H1 (cell line): Measurements from ENCODE around the gene FAM25C. TPM values are rescaled to one million over a fixed set of nuclear protein-coding genes. Genes with fewer than 3 reads are reported as not detected.
"Not testable (repeated sequence)": the region's sequence is repeated elsewhere in the genome, so short reads cannot be mapped to it uniquely, and the experiment has no call there.

Source experiments
- CTCF ChIA-PET: fragments of 300-600 bp; sonication (Branson Sonifier 250); formaldehyde crosslinking; loops from one replicate; lab custom pipeline; 2021; ENCODE audit not compliant: partially characterized antibody; lab: Charles Lee
- POLR2A ChIA-PET: fragments of 300-600 bp; sonication (Branson Sonifier 250); formaldehyde crosslinking; loops from one replicate; lab custom pipeline; 2021; ENCODE audit warnings: inconsistent platforms; ENCODE audit not compliant: partially characterized antibody; lab: Charles Lee
- DNase-seq, 2 experiments: peaks; one replicate each; pipeline versions ENCODE4 v3.0.0 to v3.0.0-alpha.2; 2010 to 2022; ENCODE audit warnings: low spot score in 2 of 2, low read depth in 1 of 2, mixed read lengths in 1 of 2
- FAIRE-seq: peaks from 2 replicates; lab custom pipeline; 2011; peaks lifted over from hg19 to GRCh38; lab: Jason Lieb, UNC
- H2AFZ ChIP-seq: 2 replicates; pipeline ENCODE4 v1.8.1; 2012; ENCODE audit warnings: low read length, inconsistent platforms
- H2AK5ac ChIP-seq: 2 replicates; pipeline ENCODE4 v1.6.1; 2013; ENCODE audit warnings: low read depth, low read length
- H2BK120ac ChIP-seq: replicated peaks from 2 replicates; pipeline ENCODE3; 2013; ENCODE audit warnings: low read depth, low read length, inconsistent platforms
- H2BK12ac ChIP-seq: 2 replicates; pipeline ENCODE4 v1.6.1; 2013; ENCODE audit warnings: low read depth, low read length
- H2BK15ac ChIP-seq: 2 replicates; pipeline ENCODE4 v1.6.1; 2013; ENCODE audit warnings: low read length
- H2BK20ac ChIP-seq: 2 replicates; pipeline ENCODE4 v1.6.1; 2013; ENCODE audit warnings: low read length
- H2BK5ac ChIP-seq: 2 replicates; pipeline ENCODE4 v1.6.1; 2013; ENCODE audit warnings: low read depth, low read length
- H3K14ac ChIP-seq: 2 replicates; pipeline ENCODE4 v1.6.1; 2013; ENCODE audit warnings: inconsistent platforms; ENCODE audit not compliant: insufficient read length
- H3K18ac ChIP-seq: 2 replicates; pipeline ENCODE4 v1.6.1; 2013; ENCODE audit warnings: low read length; ENCODE audit errors: extremely low read depth
- H3K23ac ChIP-seq: 2 replicates; pipeline ENCODE4 v1.6.1; 2013; ENCODE audit warnings: inconsistent platforms; ENCODE audit not compliant: insufficient read length
- H3K23me2 ChIP-seq: 2 replicates; pipeline ENCODE4 v1.6.1; 2013; ENCODE audit warnings: low read depth, low read length
- H3K27ac ChIP-seq: 2 replicates; pipeline ENCODE4 v1.6.1; 2011; ENCODE audit warnings: low read depth, low read length, inconsistent platforms
- H3K27me3 ChIP-seq, 4 experiments: replicated peaks in 1 of 4; 1 replicate in 1 of 4; 2 replicates in 3 of 4; pipeline versions ENCODE4 v1.6.1 to v1.8.1; 2011 to 2013; ENCODE audit warnings: low read length in 3 of 4, mild to moderate bottlenecking in 3 of 4, inconsistent platforms in 2 of 4, mixed read lengths in 2 of 4, moderate library complexity in 1 of 4; ENCODE audit not compliant: control insufficient read depth in 3 of 4, insufficient read depth in 3 of 4; ENCODE audit errors: extremely low read depth in 1 of 4
- H3K36me3 ChIP-seq, 4 experiments: 2 replicates each; pipeline versions ENCODE4 v1.6.1 to v1.8.1; 2011 to 2013; ENCODE audit warnings: mild to moderate bottlenecking in 4 of 4, low read length in 3 of 4, moderate library complexity in 2 of 4, control low read depth in 1 of 4, inconsistent platforms in 1 of 4; ENCODE audit not compliant: insufficient read depth in 4 of 4, control insufficient read depth in 2 of 4
- H3K4ac ChIP-seq: replicated peaks from 2 replicates; pipeline ENCODE3; 2013; ENCODE audit warnings: low read length, low read depth, mixed read lengths, inconsistent platforms; ENCODE audit not compliant: insufficient read length
- H3K4me1 ChIP-seq, 4 experiments: replicated peaks in 1 of 4; 1 replicate in 1 of 4; 2 replicates in 3 of 4; pipeline versions ENCODE4 v1.6.1 to v1.8.1; 2011 to 2013; ENCODE audit warnings: low read length in 3 of 4, inconsistent platforms in 2 of 4, mixed read lengths in 1 of 4; ENCODE audit not compliant: insufficient read depth in 4 of 4, control insufficient read depth in 3 of 4
- H3K4me2 ChIP-seq, 2 experiments: 2 replicates each; pipeline versions ENCODE4 v1.6.1 to v1.8.1; 2011 to 2013; ENCODE audit warnings: low read depth in 2 of 2, low read length in 2 of 2, control low read depth in 1 of 2, inconsistent platforms in 1 of 2, mild to moderate bottlenecking in 1 of 2; ENCODE audit not compliant: insufficient read depth in 1 of 2
- H3K4me3 ChIP-seq, 4 experiments: fragments of 200-600, 300-600 bp in 1 of 4; sonication (generic), shearing (Covaris generic), sonication (Bioruptor Twin) in 1 of 4; 2 replicates each; pipeline versions ENCODE4 v1.5.1 to v1.8.1; 2011 to 2016; ENCODE audit warnings: low read length in 4 of 4, low read depth in 3 of 4, control low read depth in 2 of 4, inconsistent platforms in 2 of 4, mild to moderate bottlenecking in 2 of 4, mixed read lengths in 1 of 4, moderate library complexity in 1 of 4; ENCODE audit not compliant: insufficient read depth in 2 of 4; ENCODE audit errors: extremely low read depth in 1 of 4
- H3K56ac ChIP-seq: replicated peaks from 2 replicates; pipeline ENCODE3; 2013; ENCODE audit warnings: low read depth, mild to moderate bottlenecking, mixed read lengths, low read length, inconsistent platforms; ENCODE audit not compliant: insufficient read length
- H3K79me1 ChIP-seq: 2 replicates; pipeline ENCODE4 v1.6.1; 2013; ENCODE audit warnings: low read depth, low read length, control low read depth
- H3K79me2 ChIP-seq, 2 experiments: 2 replicates each; pipeline versions ENCODE4 v1.6.1 to v1.8.1; 2012 to 2013; ENCODE audit warnings: low read length in 2 of 2, mild to moderate bottlenecking in 2 of 2, inconsistent platforms in 1 of 2; ENCODE audit not compliant: insufficient read depth in 2 of 2, control insufficient read depth in 1 of 2
- H3K9ac ChIP-seq, 4 experiments: replicated peaks in 1 of 4; 1 replicate in 1 of 4; 2 replicates in 3 of 4; pipeline versions ENCODE4 v1.6.1 to v1.8.1; 2011 to 2013; ENCODE audit warnings: low read depth in 3 of 4, low read length in 3 of 4, control low read depth in 2 of 4, mild to moderate bottlenecking in 2 of 4, moderate library complexity in 2 of 4, inconsistent platforms in 1 of 4; ENCODE audit errors: extremely low read depth in 1 of 4
- H3K9me3 ChIP-seq, 2 experiments: 2 replicates each; pipeline versions ENCODE4 v1.6.1 to v1.8.1; 2012 to 2013; ENCODE audit warnings: mild to moderate bottlenecking in 2 of 2, moderate library complexity in 2 of 2, control low read depth in 1 of 2, inconsistent platforms in 1 of 2, low read depth in 1 of 2, low read length in 1 of 2, mixed read lengths in 1 of 2; ENCODE audit not compliant: insufficient read depth in 2 of 2
- H4K20me1 ChIP-seq, 2 experiments: replicated peaks in 1 of 2; 2 replicates each; pipeline versions ENCODE3 to v1.8.1; 2011 to 2013; ENCODE audit warnings: inconsistent platforms in 2 of 2, low read length in 2 of 2, mild to moderate bottlenecking in 1 of 2; ENCODE audit not compliant: insufficient read depth in 2 of 2, control insufficient read depth in 1 of 2
- H4K5ac ChIP-seq: 2 replicates; pipeline ENCODE4 v1.6.1; 2013; ENCODE audit warnings: low read length, low read depth, mixed read lengths, inconsistent platforms; ENCODE audit not compliant: insufficient read length
- H4K8ac ChIP-seq: 2 replicates; pipeline ENCODE4 v1.8.0; 2013; ENCODE audit warnings: mild to moderate bottlenecking, moderate library complexity, low read length, inconsistent platforms; ENCODE audit not compliant: insufficient read depth; ENCODE audit errors: extremely low read depth
- H4K91ac ChIP-seq: replicated peaks from 2 replicates; pipeline ENCODE3; 2013; ENCODE audit warnings: low read length, mixed read lengths, inconsistent platforms; ENCODE audit not compliant: insufficient read length
- WGBS, 2 experiments: shearing (Covaris generic) in 1 of 2; methylation state at CpG; one replicate each; pipeline versions ENCODE4 v1.1.6 to v1.1.7; 2013 to 2015; ENCODE audit warnings: low lambda C conversion rate in 2 of 2, mixed read lengths in 2 of 2, inconsistent platforms in 1 of 2, low coverage in 1 of 2, missing lambda C conversion rate in 1 of 2; ENCODE audit not compliant: insufficient replicate concordance in 2 of 2, insufficient coverage in 1 of 2, insufficient read length in 1 of 2; ENCODE audit errors: extremely low coverage in 1 of 2, missing lambda C conversion rate in 1 of 2; 5-methylcytosine and 5-hydroxymethylcytosine counted together
- polyA plus RNA-seq, 7 experiments: library from polyadenylated mRNA; depleted of rRNA in 3 of 7; stranded (reverse) in 5 of 7; unstranded in 2 of 7; fragments of >200 nt in 5 of 7; fragments of 200-250 nt in 2 of 7; gene quantifications; 1 replicate in 5 of 7; 2 replicates in 1 of 7; 4 replicates in 1 of 7; pipeline versions ENCODE4 v1.2.1 to v1.2.3, GENCODE V29; 2011 to 2013; ENCODE audit warnings: missing spikeins in 2 of 7, mixed read lengths in 2 of 7
- total RNA-seq: library from RNA; stranded (reverse); fragmentation: NEBNext Ultra II Directional; extraction: Animal tissue kit (Norgen Biotek cat#: 25700); gene quantifications from 2 replicates; pipeline ENCODE4 v1.2.1, GENCODE V29; 2021

FAM25C gene
- total and polyA plus RNA-seq, 2 of the 8 experiments (the other 6 are each of a cell fraction or from before 2014, with no cell fraction given) = not detected

DNA sequence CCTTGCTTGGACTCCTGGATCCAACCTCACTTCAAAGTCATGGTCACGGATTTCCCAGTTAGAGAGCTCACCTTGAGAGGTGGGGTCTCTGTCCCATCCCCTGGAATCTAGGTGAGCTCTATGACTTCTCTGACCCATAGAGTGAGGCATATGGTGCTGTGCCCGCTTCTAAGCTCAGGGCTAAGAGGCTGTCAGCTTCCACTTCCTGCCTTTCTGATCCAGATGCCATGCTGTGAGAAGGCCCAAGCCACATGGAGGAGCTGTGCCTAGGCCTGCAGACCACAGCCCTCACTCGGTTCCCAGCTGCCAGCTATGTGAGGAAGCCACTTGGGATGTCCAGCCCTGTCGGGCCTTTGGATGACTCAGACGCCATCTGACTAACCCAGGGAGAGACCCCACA lies 39.9 kb downstream of the FAM25C start:
- H4K8ac ChIP-seq, H2BK20ac ChIP-seq, POLR2A ChIA-PET, CTCF ChIA-PET, H3K27ac ChIP-seq, H2BK5ac ChIP-seq, H3K9ac ChIP-seq, H3K18ac ChIP-seq, H3K79me1 ChIP-seq, H3K27me3 ChIP-seq, H3K23me2 ChIP-seq, H3K79me2 ChIP-seq, H2BK12ac ChIP-seq, H4K91ac ChIP-seq, H3K56ac ChIP-seq, H2AFZ ChIP-seq, H3K4ac ChIP-seq, FAIRE-seq, H2AK5ac ChIP-seq, H4K20me1 ChIP-seq, H3K14ac ChIP-seq, DNase-seq, H3K4me3 ChIP-seq, H4K5ac ChIP-seq, H3K9me3 ChIP-seq, H2BK15ac ChIP-seq, H3K4me2 ChIP-seq, H3K36me3 ChIP-seq, H3K23ac ChIP-seq, H3K4me1 ChIP-seq, H2BK120ac ChIP-seq: not testable (repeated sequence)
- WGBS, 2 experiments = 94% methylated on average over 2 of the region's 5 CpGs; no CpG with 5 or more reads in 1 of the 2 experiments

DNA sequence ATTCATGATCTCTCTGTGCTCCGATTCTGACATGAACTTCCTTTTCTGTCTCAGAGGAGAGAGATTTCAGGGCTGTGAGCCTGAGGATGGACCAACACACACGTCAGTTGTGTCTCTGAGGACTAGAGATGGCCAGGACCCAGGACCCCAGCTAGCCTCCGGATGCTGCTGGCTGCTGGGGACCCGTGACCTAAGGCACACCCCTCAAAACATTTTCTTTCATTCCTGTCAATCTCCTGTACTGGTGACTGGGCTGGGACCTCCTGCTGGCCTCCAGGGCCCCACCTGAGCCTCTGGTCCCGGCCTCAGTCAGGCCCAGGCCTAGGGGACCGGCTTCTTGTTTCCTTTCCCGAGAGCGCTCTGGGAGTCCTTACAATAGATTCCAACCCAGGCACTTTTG lies 42.4 kb downstream of the FAM25C start:
- H3K18ac ChIP-seq, H3K79me2 ChIP-seq, DNase-seq, H3K23me2 ChIP-seq, FAIRE-seq, H2BK15ac ChIP-seq, H3K14ac ChIP-seq, H3K56ac ChIP-seq, H3K79me1 ChIP-seq, H3K4me3 ChIP-seq, H4K20me1 ChIP-seq, H2BK20ac ChIP-seq, CTCF ChIA-PET, H4K5ac ChIP-seq, H2AK5ac ChIP-seq, H3K23ac ChIP-seq, H3K27ac ChIP-seq, POLR2A ChIA-PET, H3K36me3 ChIP-seq, H3K27me3 ChIP-seq, H3K9ac ChIP-seq, H4K8ac ChIP-seq, H2BK12ac ChIP-seq, H2BK120ac ChIP-seq, H3K9me3 ChIP-seq, H3K4ac ChIP-seq, H2AFZ ChIP-seq, H3K4me1 ChIP-seq, H3K4me2 ChIP-seq, H4K91ac ChIP-seq, H2BK5ac ChIP-seq: not testable (repeated sequence)
- 94% methylated on average over 8 of the region's 8 CpGs; no CpG with 5 or more reads in 1 of the 2 experiments for WGBS, 2 experiments
